ENCODE results near the gene KCP. TPM values are rescaled to one million over a fixed set of nuclear protein-coding genes. Genes with fewer than 3 reads are reported as not detected.
A peak's percentile ranks its signal among the peaks of the same experiment; 100 is the strongest.

KCP gene
- total RNA-seq, 1 donor from 2014 or later, result 1.3 TPM

DNA sequence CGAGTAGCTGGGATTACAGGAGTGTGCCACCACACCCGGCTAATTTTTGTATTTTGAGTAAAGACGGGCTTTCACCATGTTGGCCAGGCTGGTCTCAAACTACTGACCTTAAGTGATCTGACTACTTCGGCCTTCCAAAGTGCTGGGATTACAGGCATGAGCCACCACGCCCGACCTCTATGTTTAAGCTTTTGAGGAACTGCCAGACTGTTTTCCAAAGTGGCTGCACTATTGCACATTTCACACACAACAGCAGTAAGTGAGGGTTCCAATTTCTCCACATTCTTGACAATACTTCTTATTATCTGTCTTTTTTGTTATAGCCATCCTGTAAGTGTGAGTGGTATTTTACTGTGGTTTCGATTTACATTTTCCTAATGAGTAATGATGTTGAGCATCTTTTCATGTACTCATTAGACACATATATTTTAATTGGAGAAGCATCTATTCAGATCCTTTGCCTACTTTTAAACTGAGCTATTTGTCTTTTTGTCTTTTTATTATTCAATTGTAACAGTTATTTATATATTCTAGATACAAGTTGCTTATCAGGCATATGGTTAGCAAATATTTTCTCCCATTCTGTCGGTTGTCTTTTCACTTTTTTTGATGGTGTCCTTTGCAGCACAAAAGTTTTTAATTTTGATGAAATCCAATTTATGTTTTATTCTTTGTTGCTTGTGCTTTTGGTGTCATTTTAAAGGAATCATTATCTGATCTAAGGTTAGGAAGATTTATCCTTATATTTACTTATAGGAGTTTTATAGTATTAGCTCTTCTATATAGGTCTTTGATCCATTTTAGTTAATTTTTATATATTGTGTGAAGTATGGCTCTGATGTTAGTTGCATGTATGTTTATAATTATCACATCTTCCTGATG, 14.4 kb upstream of the KCP start:
- Histone ChIP-seq H3K4me1 (no peaks in the 10 kb centered on the region), H3K27me3 (no peaks in the 10 kb centered on the region), H3K36me3 (no peaks in the 10 kb centered on the region), H3K27ac (no peak overlapping the region), H3K9me3 (no peaks in the 10 kb centered on the region), H3K4me3 (no peak overlapping the region)
- TF ChIP-seq, protein P1, sequence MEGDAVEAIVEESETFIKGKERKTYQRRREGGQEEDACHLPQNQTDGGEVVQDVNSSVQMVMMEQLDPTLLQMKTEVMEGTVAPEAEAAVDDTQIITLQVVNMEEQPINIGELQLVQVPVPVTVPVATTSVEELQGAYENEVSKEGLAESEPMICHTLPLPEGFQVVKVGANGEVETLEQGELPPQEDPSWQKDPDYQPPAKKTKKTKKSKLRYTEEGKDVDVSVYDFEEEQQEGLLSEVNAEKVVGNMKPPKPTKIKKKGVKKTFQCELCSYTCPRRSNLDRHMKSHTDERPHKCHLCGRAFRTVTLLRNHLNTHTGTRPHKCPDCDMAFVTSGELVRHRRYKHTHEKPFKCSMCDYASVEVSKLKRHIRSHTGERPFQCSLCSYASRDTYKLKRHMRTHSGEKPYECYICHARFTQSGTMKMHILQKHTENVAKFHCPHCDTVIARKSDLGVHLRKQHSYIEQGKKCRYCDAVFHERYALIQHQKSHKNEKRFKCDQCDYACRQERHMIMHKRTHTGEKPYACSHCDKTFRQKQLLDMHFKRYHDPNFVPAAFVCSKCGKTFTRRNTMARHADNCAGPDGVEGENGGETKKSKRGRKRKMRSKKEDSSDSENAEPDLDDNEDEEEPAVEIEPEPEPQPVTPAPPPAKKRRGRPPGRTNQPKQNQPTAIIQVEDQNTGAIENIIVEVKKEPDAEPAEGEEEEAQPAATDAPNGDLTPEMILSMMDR (IDR thresholded peaks at IDR 0.05), result no peak
- ATAC-seq (no peak), DNase-seq (peak; percentile 19)
- intact Hi-C loops (cut with DNase I), result no loop called here

DNA sequence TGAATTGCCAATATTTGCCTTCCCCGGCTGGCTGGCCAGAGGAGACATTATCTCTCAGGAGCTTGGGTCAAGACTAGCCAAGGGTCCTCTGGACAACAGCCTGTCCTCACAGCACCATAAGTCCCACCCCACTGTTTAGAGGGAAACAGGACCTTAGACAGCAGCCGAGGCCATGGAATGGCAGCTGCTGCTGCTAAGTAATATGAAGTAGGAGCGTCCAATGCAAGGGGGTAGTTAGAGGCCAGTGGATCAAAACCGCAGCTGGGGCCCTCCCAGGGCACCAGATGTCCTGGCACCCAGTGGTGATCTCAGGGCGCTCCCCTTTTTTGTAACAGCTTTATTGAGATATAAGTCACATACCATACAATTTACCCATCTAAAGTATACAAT, 12.9 kb upstream of the KCP start:
- Histone ChIP-seq H3K27me3 (peaks cover 3% of the 10 kb centered on the region), H3K4me1 (no peaks in the 10 kb centered on the region), H3K4me3 (no peak overlapping the region), H3K27ac (no peak overlapping the region), H3K36me3 (no peaks in the 10 kb centered on the region), H3K9me3 (no peaks in the 10 kb centered on the region)
- intact Hi-C loops (cut with DNase I), result no loop called here
- TF ChIP-seq, protein P1 (IDR thresholded peaks at IDR 0.05), result no peak
- DNase-seq (peak; percentile 12), ATAC-seq (no peak)

DNA sequence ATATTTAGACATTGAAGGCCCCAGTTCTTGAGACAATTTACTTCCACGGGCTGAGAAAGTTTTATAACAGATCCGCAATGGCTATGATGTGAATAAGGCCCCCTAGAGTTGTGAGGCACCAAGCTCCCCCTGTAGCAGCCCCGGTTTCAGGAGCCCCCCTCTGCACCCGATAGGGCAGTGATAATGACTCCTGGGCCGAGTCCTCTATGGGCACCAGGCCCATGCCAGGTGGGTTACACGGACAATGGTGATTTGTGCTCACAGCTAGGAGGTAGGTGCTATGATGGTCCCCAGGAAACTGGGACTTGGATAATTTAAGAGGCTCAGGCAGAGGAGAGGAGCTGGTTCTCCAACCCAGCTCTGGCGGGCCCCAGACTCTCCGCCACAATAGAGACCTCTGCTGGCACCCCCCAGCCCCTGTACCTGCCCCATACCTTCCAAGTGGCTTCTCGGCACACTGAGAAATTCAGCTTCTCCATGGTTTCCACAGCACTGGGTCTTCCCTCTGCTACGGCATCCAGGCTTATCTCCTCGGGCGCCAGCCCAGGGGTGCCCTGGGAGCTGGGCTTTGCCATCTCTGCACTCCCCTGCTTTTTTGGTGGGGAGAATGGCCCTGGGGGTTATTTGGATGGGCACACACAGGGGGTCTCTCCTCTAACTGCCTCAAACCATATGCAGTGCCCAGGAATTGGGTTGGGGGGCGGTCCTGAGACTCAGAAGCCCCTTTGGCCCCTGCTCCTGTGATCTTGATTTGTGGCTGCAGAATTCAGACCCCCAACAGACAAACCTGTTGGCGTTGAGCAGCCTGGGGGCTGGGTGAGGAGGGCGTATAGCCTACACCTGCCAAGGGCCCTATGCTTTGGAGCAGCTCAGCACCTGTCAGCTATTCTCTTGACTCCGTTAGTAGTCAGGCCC, 12.2 kb upstream of the KCP start:
- no peaks in the 10 kb centered on the region for H3K36me3 ChIP-seq
- H3K27ac ChIP-seq, result no peak overlapping the region
- no peaks in the 10 kb centered on the region for H3K9me3 ChIP-seq
- peaks cover 5% of the 10 kb centered on the region for H3K27me3 ChIP-seq
- ATAC-seq (no peak), DNase-seq (peak; percentile 38)
- intact Hi-C loops (cut with DNase I), result no loop called here
- no peak overlapping the region for H3K4me3 ChIP-seq
- TF ChIP-seq, protein P1 (IDR thresholded peaks at IDR 0.05), result no peak
- H3K4me1 ChIP-seq, result no peaks in the 10 kb centered on the region

DNA sequence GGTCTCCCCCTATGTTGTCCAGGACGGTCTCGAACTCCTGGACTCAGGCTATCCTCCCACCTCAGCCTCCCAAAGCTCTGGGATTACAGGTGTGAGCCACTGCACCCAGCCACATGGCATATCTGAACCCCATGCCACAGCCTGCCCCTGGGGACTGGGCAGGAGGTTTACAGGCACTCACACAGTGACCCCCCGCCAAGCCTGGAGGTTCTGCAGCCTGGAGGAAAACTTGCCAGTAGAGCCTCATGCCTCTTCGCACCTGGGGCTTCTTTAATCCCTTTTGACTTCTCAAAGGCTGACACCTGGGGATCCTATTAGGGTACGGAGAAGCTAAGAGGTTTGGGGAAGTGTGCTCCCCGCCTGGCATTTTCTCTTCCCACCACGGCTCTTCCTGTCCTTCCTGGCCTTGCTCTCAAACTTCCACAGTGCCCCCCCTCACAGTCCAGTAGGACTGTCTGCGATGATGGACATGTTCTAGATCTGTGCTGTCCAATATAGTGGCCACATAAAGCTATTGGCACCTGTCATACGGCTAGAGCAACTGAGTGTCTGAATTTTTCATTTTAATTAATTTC, 11.4 kb upstream of the KCP start:
- TF ChIP-seq, protein P1 (IDR thresholded peaks at IDR 0.05), result no peak
- Histone ChIP-seq H3K36me3 (no peaks in the 10 kb centered on the region), H3K27ac (no peak overlapping the region), H3K27me3 (peaks cover 8% of the 10 kb centered on the region), H3K4me3 (no peak overlapping the region), H3K9me3 (no peaks in the 10 kb centered on the region), H3K4me1 (no peaks in the 10 kb centered on the region)
- intact Hi-C loops (cut with DNase I), result no loop called here
- DNase-seq, result peak; percentile 12
- ATAC-seq, result no peak

DNA sequence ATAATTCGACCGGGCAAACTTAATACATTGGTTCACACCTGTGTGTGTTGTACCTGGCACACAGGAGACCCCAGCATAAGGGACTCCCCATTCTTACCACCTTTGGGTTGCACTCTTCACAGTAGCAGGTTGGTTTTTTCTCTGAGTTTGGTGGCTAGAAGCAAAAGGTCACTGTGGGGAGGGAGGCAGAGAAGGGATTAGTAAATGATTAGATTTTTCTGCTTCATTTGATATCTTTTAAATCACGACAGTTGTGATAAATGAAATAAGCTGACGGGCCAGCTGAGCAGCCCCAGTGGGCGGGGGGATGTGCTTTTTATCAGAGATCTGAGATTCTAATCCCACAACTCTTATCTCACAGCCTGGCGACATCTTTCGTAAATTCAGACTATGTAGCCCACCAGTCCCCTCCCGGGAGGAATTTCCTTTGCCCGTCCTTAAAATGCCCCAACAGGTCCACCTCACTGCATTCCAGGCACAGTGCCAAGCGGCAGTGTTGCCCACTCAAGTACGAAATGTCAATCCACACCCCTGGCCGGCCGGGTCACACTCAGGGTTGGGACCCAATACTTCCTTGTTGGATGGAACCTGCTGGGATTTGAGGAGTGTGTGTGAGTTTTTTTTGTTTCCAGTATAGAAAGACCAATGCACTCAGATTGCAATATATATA, 10.5 kb upstream of the KCP start:
- H3K4me3 ChIP-seq, result no peak overlapping the region
- ATAC-seq, result no peak
- no peaks in the 10 kb centered on the region for H3K36me3 ChIP-seq
- TF ChIP-seq, protein P1 (IDR thresholded peaks at IDR 0.05), result no peak
- intact Hi-C loops (cut with DNase I), result no loop called here
- no peak overlapping the region for H3K27ac ChIP-seq
- peaks cover 18% of the 10 kb centered on the region for H3K27me3 ChIP-seq
- no peaks in the 10 kb centered on the region for H3K9me3 ChIP-seq
- no peak for DNase-seq
- H3K4me1 ChIP-seq, result no peaks in the 10 kb centered on the region

All from upper lobe of right lung (tissue), 1 donor.